AG04450 (cell line): ENCODE results near the gene OPA1. TPM values are rescaled to one million over a fixed set of nuclear protein-coding genes. Genes with fewer than 3 reads are reported as not detected.

ENCODE experiments used
- CTCF ChIA-PET: fragments of 300-600, 350-600 bp; formaldehyde crosslinking; extraction: SDS; loops from one replicate; lab custom pipeline; 2022; ENCODE audit warnings: antibody characterized with exemption, inconsistent platforms; lab: Charles Lee
- POLR2A ChIA-PET: fragments of 350-600 bp; formaldehyde crosslinking; extraction: SDS; loops from one replicate; lab custom pipeline; 2021; ENCODE audit warnings: antibody characterized with exemption, inconsistent platforms; lab: Yijun Ruan, JAX
- DNase-seq: peaks from one replicate; pipeline ENCODE4 v3.0.0-alpha.2; 2011; ENCODE audit warnings: low read depth, low spot score
- H3K27ac ChIP-seq: one replicate; pipeline ENCODE4 v1.5.1; 2012; ENCODE audit warnings: low read depth, low read length, control low read depth
- H3K27me3 ChIP-seq: one replicate; pipeline ENCODE4 v1.6.0; 2012; ENCODE audit warnings: low read length; ENCODE audit not compliant: control insufficient read depth, insufficient read depth
- H3K4me3 ChIP-seq: 2 replicates; pipeline ENCODE4 v1.5.1; 2011; ENCODE audit warnings: mild to moderate bottlenecking, low read depth, low read length, control low read depth
- H3K9me3 ChIP-seq: 2 replicates; pipeline ENCODE4 v1.5.1; 2012; ENCODE audit warnings: low read length; ENCODE audit not compliant: control insufficient read depth, insufficient read depth
- polyA plus RNA-seq: library from polyadenylated mRNA; depleted of rRNA; stranded (reverse); fragments of >200 nt; gene quantifications from 2 replicates; pipeline ENCODE4 v1.2.3, GENCODE V29; 2011
- TF ChIP-seq, protein P1 (sequence below): IDR thresholded peaks from 2 replicates; pipeline ENCODE4 v1.5.1; 2011; ENCODE audit warnings: low read depth, low read length, control low read depth, inconsistent platforms

OPA1 gene
- polyA plus RNA-seq, 1 experiment: 52.1 TPM

DNA sequence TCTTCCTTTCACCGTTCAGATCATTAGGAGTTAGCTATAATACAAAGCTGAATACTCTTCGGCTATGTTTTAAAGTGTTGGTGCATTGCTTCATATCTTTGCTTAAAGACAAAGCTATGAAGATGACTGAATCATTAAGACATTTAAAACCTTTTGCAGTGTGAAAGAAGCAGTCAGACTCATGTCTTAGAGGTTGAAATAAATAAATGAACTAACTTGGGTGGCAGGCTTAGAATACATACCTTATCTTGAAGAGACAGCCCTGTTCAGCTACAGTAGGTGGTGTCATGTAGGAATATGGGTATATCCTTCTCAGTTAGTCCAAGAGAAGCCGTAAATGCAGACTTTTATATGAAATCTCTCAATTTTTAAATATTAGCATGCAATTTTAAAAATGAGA, 63.4 kb downstream of the OPA1 start:
- DNase-seq: no peak
- POLR2A ChIA-PET: no interaction called here
- TF ChIP-seq, protein P1, sequence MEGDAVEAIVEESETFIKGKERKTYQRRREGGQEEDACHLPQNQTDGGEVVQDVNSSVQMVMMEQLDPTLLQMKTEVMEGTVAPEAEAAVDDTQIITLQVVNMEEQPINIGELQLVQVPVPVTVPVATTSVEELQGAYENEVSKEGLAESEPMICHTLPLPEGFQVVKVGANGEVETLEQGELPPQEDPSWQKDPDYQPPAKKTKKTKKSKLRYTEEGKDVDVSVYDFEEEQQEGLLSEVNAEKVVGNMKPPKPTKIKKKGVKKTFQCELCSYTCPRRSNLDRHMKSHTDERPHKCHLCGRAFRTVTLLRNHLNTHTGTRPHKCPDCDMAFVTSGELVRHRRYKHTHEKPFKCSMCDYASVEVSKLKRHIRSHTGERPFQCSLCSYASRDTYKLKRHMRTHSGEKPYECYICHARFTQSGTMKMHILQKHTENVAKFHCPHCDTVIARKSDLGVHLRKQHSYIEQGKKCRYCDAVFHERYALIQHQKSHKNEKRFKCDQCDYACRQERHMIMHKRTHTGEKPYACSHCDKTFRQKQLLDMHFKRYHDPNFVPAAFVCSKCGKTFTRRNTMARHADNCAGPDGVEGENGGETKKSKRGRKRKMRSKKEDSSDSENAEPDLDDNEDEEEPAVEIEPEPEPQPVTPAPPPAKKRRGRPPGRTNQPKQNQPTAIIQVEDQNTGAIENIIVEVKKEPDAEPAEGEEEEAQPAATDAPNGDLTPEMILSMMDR: no peak
- CTCF ChIA-PET: interaction anchor here (0.6 to 4.1 kb wide), 3 partner anchors 9 to 659 kb away, joined by 3 to 31 read pairs (median 3); no protein-coding TSS in a partner anchor
- H3K4me3 ChIP-seq: no peak overlapping the region
- H3K27me3 ChIP-seq: no peaks in the 10 kb centered on the region
- H3K9me3 ChIP-seq: no peaks in the 10 kb centered on the region
- no peak overlapping the region for H3K27ac ChIP-seq

DNA sequence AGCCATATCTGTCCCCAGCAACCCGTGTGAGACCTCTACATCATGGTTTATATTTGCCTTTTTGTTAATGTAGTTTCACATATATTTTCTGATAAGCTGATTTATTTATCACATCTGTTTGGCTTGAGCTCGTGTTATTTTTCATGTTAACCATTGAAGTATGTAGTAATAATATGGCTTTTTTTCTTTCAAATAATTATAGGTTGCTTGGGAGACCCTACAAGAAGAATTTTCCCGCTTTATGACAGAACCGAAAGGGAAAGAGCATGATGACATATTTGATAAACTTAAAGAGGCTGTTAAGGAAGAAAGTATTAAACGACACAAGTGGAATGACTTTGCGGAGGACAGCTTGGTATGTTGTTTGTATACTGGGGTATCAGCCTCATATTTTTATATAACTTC, 63.9 kb downstream of the OPA1 start:
- ChIA-PET CTCF (interaction anchor here (0.6 to 4.1 kb wide), 3 partner anchors 9 to 659 kb away, joined by 3 to 31 read pairs (median 3); no protein-coding TSS in a partner anchor), POLR2A (no interaction called here)
- Histone ChIP-seq H3K27me3 (no peaks in the 10 kb centered on the region), H3K4me3 (no peak overlapping the region), H3K9me3 (no peaks in the 10 kb centered on the region), H3K27ac (no peak overlapping the region)
- TF ChIP-seq, protein P1: no peak
- no peak for DNase-seq

DNA sequence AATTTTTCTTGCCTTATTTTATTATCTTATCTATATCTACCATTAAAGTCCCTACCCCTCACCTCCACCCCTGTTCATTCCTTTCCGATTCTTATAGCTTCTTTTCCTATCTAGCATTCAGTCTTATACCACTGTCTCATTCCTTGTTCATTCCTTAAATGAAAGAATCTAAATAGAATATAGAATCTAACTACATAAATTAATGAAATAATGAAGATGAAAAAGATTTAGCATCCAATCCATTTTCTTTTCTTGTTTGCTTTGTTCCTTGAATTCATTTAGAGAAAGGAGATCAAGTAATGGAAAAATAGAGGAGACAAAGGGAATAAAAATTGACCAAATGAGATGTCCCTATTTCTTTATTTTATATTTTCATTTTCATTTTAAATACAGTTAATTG, 67.2 kb downstream of the OPA1 start:
- H3K27ac ChIP-seq: no peak overlapping the region
- CTCF ChIA-PET: interaction anchor here (3.4 kb wide), 1 partner anchor 656 kb away, joined by 32 read pairs; no protein-coding TSS in a partner anchor
- TF ChIP-seq, protein P1: no peak
- no peak for DNase-seq
- no peaks in the 10 kb centered on the region for H3K9me3 ChIP-seq
- POLR2A ChIA-PET: no interaction called here
- H3K27me3 ChIP-seq: no peaks in the 10 kb centered on the region
- H3K4me3 ChIP-seq: no peak overlapping the region

DNA sequence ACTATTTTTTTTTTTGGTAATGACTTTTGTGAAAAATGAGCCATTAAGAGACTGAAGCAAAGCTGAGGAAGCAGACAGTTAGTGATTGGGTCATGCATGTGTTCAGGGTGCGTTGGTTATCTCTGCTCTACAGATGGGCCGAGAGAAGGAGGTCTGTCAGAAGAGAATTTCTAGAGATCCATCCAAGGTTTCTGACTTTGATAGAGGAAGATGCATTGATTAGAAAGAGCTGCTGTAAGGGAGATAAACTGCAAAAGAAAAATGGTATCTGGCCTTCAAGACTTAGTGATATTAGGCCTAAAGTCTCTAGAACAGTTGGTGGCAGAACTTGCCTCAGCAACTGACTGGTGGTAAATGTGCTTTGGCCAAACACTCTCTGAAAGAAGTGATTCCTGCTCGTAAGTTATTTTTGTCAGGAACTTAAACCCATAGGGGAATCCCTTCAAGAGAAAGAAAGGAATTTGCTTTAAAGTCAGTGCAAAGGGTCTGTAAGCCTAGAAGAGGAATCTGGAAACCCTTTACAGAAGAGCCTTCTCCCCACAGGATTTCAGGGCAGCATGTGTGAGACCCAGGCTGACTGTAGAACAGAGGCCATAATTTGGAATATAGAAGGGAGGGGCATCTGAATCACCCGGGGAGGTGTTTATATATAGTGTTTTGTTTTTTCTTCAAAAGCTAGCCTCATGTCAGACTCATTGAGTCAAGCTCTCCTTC, 67.8 kb downstream of the OPA1 start:
- Histone ChIP-seq H3K9me3 (no peaks in the 10 kb centered on the region), H3K27ac (no peak overlapping the region), H3K27me3 (no peaks in the 10 kb centered on the region), H3K4me3 (no peak overlapping the region)
- no peak for DNase-seq
- TF ChIP-seq, protein P1: no peak
- ChIA-PET CTCF (interaction anchor here (3.4 kb wide), 1 partner anchor 655 kb away, joined by 32 read pairs; no protein-coding TSS in a partner anchor), POLR2A (no interaction called here)

DNA sequence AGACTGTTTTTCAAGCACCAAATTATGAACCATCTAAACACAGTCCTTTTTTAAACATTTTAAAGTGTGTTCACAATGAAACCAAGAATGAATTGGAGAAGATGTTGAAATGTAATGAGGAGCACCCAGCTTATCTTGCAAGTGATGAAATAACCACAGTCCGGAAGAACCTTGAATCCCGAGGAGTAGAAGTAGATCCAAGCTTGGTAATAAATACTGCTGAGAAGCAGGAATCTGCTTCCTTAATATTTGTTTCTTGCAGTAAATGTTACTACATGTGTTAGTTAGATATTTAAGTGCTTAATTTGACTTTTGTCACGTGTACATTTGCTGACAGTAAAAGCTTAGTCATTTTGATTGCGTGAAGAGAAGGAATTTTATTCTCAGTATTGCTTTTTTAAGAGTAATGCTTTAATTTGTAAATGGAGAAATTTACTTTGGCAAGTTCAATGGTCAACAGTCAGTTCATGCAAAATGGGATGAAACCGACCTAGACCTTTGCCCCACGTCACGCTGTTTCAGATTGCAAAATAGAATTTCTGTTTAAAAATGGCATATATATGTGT, 69.8 kb downstream of the OPA1 start:
- no peak for DNase-seq
- CTCF ChIA-PET: interaction anchor here (1.0 to 3.4 kb wide), 9 partner anchors 8 to 671 kb away, joined by 3 to 32 read pairs (median 3); no protein-coding TSS in a partner anchor
- POLR2A ChIA-PET: no interaction called here

More for the DNA sequence above, 69.8 kb downstream of the OPA1 start:
- Histone ChIP-seq H3K27ac (no peak overlapping the region), H3K9me3 (no peaks in the 10 kb centered on the region), H3K4me3 (no peak overlapping the region), H3K27me3 (no peaks in the 10 kb centered on the region)
- TF ChIP-seq, protein P1: no peak
